MM.1S (cell line): Measurements from ENCODE around the gene XRCC3.

Source experiments
- DNase-seq: peaks from one replicate; pipeline ENCODE4 v3.0.0-alpha.2; 2015
- H2AFZ ChIP-seq: fragments of 300-600 bp; sonication (generic); 2 replicates; pipeline ENCODE4 v1.6.0; 2016; ENCODE audit warnings: antibody characterized with exemption, low read length
- H3F3A ChIP-seq: fragments of 300-600 bp; sonication (generic); 2 replicates; pipeline ENCODE4 v1.6.1; 2016; ENCODE audit warnings: mild to moderate bottlenecking, antibody characterized with exemption, low read length, moderate library complexity, mixed read lengths; ENCODE audit not compliant: insufficient read depth
- H3K27ac ChIP-seq: fragments of 300-600 bp; sonication (generic); 2 replicates; pipeline ENCODE4 v1.5.1; 2016; ENCODE audit warnings: mild to moderate bottlenecking, low read length
- H3K27me3 ChIP-seq: fragments of 300-600 bp; sonication (generic); replicated peaks from 2 replicates; pipeline ENCODE4 v1.6.0; 2016; ENCODE audit warnings: low read length; ENCODE audit not compliant: insufficient read depth
- H3K36me3 ChIP-seq: fragments of 300-600 bp; sonication (generic); replicated peaks from 2 replicates; pipeline ENCODE4 v1.6.1; 2016; ENCODE audit warnings: mild to moderate bottlenecking, low read length, mixed read lengths; ENCODE audit not compliant: insufficient read depth
- H3K4me1 ChIP-seq: fragments of 300-600 bp; sonication (generic); 2 replicates; pipeline ENCODE4 v1.6.1; 2016; ENCODE audit warnings: low read length, mixed read lengths
- H3K4me2 ChIP-seq: fragments of 300-600 bp; sonication (generic); 2 replicates; pipeline ENCODE4 v1.6.0; 2016; ENCODE audit warnings: low read depth, low read length
- H3K4me3 ChIP-seq: fragments of 300-600 bp; sonication (generic); 2 replicates; pipeline ENCODE4 v1.5.1; 2016; ENCODE audit warnings: low read length, mixed read lengths
- H3K79me2 ChIP-seq: fragments of 300-600 bp; sonication (generic); 2 replicates; pipeline ENCODE4 v1.6.1; 2016; ENCODE audit warnings: mixed run types, low read length, mixed read lengths
- H3K9ac ChIP-seq: fragments of 300-600 bp; sonication (generic); 2 replicates; pipeline ENCODE4 v1.6.1; 2016; ENCODE audit warnings: low read length, mixed read lengths
- H3K9me2 ChIP-seq: fragments of 300-600 bp; sonication (generic); replicated peaks from 2 replicates; pipeline ENCODE4 v1.6.1; 2016; ENCODE audit warnings: mild to moderate bottlenecking, low read length, mixed read lengths; ENCODE audit not compliant: insufficient read depth
- H3K9me3 ChIP-seq: fragments of 300-600 bp; sonication (generic); replicated peaks from 2 replicates; pipeline ENCODE4 v1.6.1; 2016; ENCODE audit warnings: mild to moderate bottlenecking, low read length, mixed read lengths; ENCODE audit not compliant: insufficient read depth
- H4K20me1 ChIP-seq: fragments of 300-600 bp; sonication (generic); 2 replicates; pipeline ENCODE4 v1.6.1; 2016; ENCODE audit warnings: mild to moderate bottlenecking, low read length, moderate library complexity, mixed read lengths; ENCODE audit not compliant: insufficient read depth
- EZH2 ChIP-seq: fragments of 300-600 bp; sonication (generic); optimal IDR thresholded peaks from 2 replicates; pipeline ENCODE3; 2017; ENCODE audit warnings: low read depth, mild to moderate bottlenecking, antibody characterized with exemption, low read length, mixed read lengths
- EZH2phosphoT487 ChIP-seq: fragments of 300-600 bp; sonication (generic); IDR thresholded peaks from 2 replicates; pipeline ENCODE4 v1.6.1; 2018; ENCODE audit warnings: antibody characterized with exemption, low read length
- TF ChIP-seq, protein P1 (sequence below): fragments of 300-600 bp; sonication (generic); IDR thresholded peaks from 2 replicates; pipeline ENCODE4 v1.5.1; 2016; ENCODE audit warnings: antibody characterized with exemption, low read length, mixed read lengths

The XRCC3 gene

DNA sequence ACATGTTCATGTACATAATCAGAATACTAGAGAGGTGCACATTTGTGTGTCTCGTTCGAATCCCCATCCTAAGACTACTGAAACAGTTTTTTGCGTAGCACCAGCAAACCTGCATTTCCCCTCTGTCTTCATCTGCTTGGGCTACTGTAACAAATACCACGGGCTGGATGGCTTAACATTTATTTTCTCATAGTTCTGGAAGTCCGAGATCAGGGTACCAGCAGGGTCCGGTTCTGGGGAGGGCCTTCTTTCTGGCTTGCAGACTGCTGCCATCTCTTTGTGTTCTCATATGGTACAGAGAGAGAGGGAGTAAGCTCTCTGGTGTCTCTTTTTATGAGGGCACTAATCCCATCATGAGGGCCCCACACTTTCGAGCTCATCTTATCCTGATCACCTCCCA lies 55.6 kb downstream of the XRCC3 start:
- H2AFZ ChIP-seq = no peak overlapping the region
- H3K9ac ChIP-seq = no peak overlapping the region
- H3K4me1 ChIP-seq = no peaks in the 10 kb centered on the region
- no peaks in the 10 kb centered on the region for H3F3A ChIP-seq
- H3K27me3 ChIP-seq = no peaks in the 10 kb centered on the region
- H3K4me3 ChIP-seq = no peak overlapping the region
- peaks cover 23% of the 10 kb centered on the region for H3K79me2 ChIP-seq
- DNase-seq = no peak
- H3K27ac ChIP-seq = no peak overlapping the region
- no peaks in the 10 kb centered on the region for H4K20me1 ChIP-seq
- no peaks in the 10 kb centered on the region for H3K9me3 ChIP-seq
- TF ChIP-seq, protein P1, sequence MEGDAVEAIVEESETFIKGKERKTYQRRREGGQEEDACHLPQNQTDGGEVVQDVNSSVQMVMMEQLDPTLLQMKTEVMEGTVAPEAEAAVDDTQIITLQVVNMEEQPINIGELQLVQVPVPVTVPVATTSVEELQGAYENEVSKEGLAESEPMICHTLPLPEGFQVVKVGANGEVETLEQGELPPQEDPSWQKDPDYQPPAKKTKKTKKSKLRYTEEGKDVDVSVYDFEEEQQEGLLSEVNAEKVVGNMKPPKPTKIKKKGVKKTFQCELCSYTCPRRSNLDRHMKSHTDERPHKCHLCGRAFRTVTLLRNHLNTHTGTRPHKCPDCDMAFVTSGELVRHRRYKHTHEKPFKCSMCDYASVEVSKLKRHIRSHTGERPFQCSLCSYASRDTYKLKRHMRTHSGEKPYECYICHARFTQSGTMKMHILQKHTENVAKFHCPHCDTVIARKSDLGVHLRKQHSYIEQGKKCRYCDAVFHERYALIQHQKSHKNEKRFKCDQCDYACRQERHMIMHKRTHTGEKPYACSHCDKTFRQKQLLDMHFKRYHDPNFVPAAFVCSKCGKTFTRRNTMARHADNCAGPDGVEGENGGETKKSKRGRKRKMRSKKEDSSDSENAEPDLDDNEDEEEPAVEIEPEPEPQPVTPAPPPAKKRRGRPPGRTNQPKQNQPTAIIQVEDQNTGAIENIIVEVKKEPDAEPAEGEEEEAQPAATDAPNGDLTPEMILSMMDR = no peak
- TF ChIP-seq EZH2phosphoT487 (no peak), EZH2 (no peak)
- peaks cover 2% of the 10 kb centered on the region; the same call in 1 of the 2 replicates for H3K36me3 ChIP-seq
- H3K9me2 ChIP-seq = no peaks in the 10 kb centered on the region
- H3K4me2 ChIP-seq = no peak overlapping the region

GRCh38 chr14:103657471-103657870 lies 57.8 kb downstream of the XRCC3 start:
- Histone ChIP-seq H3K27ac (no peak overlapping the region), H3K9me2 (no peaks in the 10 kb centered on the region), H3F3A (no peaks in the 10 kb centered on the region), H3K4me2 (no peak overlapping the region), H3K9me3 (no peaks in the 10 kb centered on the region), H3K27me3 (no peaks in the 10 kb centered on the region), H2AFZ (no peak overlapping the region), H3K36me3 (peaks cover 4% of the 10 kb centered on the region; the same call in 1 of the 2 replicates), H3K4me3 (no peak overlapping the region), H3K9ac (no peak overlapping the region), H3K4me1 (no peaks in the 10 kb centered on the region), H3K79me2 (peaks cover 40% of the 10 kb centered on the region), H4K20me1 (no peaks in the 10 kb centered on the region)
- DNase-seq = no peak
- no peak for TF ChIP-seq EZH2
- TF ChIP-seq EZH2phosphoT487 = no peak
- TF ChIP-seq, protein P1 = no peak

DNA sequence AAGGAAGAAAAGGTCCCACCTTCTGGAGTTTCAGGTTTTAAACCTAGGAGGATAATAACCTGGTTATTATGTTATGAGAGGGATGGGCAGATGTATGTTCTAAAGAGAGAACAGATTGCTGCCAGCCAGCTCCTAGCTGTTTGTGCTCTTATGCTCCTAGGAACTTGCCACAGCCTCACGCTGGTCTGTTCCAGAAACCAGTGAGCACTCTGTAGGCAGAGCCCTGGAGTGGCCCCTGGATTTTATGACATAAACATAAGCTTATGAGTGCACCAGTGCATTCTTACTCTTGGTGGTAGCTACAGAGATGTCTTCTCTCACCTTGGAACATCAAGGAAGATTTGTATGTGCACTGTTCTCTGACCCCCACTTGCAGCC lies 58.5 kb downstream of the XRCC3 start:
- Histone ChIP-seq H3K9ac (no peak overlapping the region), H3K79me2 (peaks cover 47% of the 10 kb centered on the region), H3F3A (no peaks in the 10 kb centered on the region), H3K9me2 (no peaks in the 10 kb centered on the region), H3K4me3 (no peak overlapping the region), H3K27ac (no peak overlapping the region), H3K27me3 (no peaks in the 10 kb centered on the region), H3K4me1 (no peaks in the 10 kb centered on the region), H3K9me3 (no peaks in the 10 kb centered on the region), H4K20me1 (no peaks in the 10 kb centered on the region), H2AFZ (no peak overlapping the region), H3K36me3 (peaks cover 4% of the 10 kb centered on the region; the same call in 1 of the 2 replicates), H3K4me2 (no peak overlapping the region)
- TF ChIP-seq EZH2phosphoT487 (no peak), EZH2 (no peak)
- TF ChIP-seq, protein P1 = no peak
- no peak for DNase-seq
